HG02763 (cell line): ENCODE data around the gene NDUFS1.
"Not testable (repeated sequence)": the region's sequence is repeated elsewhere in the genome, so short reads cannot be mapped to it uniquely, and the experiment has no call there.

ENCODE experiments used
- ATAC-seq: cut with Tn5 transposase; IDR thresholded peaks from one replicate; pipeline ENCODE4 v1.9.1; 2021; ENCODE audit warnings: mild to moderate bottlenecking, moderate library complexity; ENCODE audit not compliant: unreplicated experiment

The NDUFS1 gene

DNA sequence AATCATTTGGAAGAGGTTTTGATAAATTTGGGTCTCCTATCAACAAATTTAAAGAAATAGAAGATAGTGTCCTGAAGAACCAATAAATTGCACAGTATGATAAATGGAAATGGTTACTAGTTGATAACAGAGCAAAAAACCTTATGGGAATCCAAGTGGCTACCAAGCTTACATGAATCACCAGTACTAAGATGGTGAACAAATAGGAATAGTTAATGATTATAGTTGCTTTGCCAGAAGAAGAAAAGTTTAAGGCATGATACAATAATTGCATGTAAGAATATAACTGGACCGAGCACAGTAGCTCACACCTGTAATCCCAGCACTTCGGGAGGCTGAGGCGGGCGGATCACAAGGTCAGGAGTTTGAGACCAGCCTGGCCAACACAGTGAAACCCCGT lies 53.7 kb downstream of the NDUFS1 start:
- ATAC-seq, result no peak

DNA sequence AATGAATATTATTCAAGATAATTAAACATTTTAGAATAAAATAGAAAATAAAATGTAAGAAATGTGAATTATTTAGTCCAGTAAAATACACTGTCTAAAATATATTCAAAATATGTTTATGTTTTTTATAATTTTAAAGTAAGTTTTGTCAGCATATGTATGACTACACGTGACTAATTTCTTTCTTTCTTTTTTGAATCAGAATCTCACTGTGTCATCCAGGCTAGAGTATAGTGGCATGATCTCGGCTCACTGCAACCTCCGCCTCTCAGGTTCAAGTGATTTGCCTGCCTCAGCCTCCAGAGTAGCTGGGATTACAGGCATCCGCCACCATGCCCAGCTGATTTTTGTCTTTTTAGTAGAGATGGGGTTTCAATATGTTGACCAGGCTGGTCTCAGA lies 54.2 kb downstream of the NDUFS1 start:
- no peak for ATAC-seq

- ATAC-seq, result not testable (repeated sequence)
Measured at GRCh38 chr2:206098872-206099271, 60.4 kb downstream of the NDUFS1 start.

DNA sequence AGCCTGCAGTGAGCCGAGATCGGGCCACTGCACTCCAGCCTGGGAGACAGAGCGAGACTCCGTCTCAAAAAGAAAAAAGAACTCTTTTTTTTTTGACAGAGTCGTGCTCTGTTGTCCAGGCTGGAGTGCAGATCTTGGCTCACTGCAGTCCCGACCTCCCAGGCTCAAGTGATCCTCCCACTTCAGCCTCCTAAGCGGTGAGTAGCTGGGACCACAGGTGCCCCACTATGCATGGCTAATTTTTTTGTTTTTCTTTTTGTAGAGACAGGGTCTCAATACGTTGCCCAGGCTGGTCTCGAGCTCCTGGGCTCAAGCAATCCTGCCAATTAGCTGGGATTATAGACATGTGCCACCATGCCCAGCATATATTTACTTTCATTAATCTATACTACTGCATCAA lies 60.8 kb downstream of the NDUFS1 start:
- no peak for ATAC-seq

DNA sequence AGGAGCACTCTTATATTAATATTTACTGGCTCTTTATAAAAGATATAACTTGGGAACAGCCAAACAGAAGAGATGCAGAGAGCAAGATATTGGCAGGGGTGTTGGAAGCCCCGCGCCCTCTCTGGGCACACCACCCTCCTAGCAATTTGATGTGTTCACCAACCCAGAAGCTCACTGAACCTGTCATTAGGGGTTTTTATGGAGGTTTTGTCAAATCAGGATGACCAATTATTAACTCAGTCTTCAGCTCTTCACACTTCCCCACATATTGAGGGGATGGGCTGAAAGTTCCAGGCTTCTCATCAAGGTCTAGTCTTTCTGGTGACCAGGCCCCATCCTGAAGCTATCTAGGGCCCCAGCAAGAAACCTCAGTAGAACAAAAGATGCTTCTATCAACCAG lies 62.4 kb downstream of the NDUFS1 start:
- ATAC-seq, result no peak

GRCh38 chr2:206095536-206096332 lies 63.5 kb downstream of the NDUFS1 start:
- ATAC-seq, result no peak

- no peak for ATAC-seq
Measured at GRCh38 chr2:206092297-206092696, 66.9 kb downstream of the NDUFS1 start.

DNA sequence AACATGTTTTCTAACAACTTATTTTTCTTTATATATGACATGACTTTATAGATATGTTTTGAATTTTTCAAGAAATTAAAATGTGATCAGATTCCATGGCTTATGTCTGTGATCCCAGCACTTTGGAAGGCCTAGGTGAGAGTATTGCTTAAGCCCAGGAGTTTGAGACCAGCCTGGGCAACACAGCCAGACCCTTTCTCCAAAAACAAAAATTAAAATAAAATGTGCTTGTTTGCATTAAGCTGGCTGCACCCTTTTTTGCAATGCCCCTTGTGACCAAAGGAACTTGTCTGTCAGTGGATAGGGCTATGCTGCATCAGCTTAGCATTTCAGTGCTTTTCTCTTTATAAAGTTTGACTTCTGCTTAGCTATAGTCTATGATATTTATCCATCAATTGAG lies 71.0 kb downstream of the NDUFS1 start:
- no peak for ATAC-seq

- no peak for ATAC-seq
Measured at GRCh38 chr2:206086716-206087350, 72.4 kb downstream of the NDUFS1 start.

DNA sequence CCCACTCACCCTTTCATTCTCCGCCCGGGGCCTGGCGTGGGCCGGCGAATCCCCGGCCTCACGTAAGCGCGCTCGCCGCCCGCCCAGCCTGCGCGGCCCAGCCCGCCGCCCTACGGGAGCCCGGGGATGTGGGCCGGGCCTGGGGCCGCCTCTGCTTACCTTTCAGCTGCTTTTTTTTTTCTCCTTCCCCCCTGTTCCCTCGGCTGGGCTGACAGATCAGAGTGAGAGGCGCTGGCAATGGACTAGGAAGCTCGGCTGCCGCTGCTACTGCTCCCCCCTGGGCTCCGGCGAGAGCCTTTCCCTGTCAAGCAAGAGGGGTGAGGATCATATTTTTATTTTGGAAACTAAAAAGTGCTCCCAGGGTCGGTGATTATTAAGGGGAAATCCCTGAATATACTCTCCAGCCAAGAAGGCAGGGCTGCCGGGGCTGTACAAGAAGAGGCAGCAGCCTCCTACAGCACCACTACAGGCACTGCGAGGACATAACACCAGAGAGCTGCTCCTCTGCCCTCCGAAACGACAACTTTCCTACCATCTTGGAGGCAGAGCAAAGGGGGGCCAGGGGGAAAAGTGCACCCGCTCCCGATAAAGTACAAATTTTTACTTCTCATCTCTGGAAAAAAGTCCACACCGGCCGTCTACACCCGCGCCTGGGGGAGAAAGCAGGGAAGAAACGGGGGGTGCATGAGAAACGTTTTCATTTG lies 73.3 kb downstream of the NDUFS1 start, which contains the start of gene INO80D:
INO80D (minus strand) TSS at position 433 of the 704 bp plus-strand sequence. CDS start 23,158 bp downstream, outside the sequence.
- ATAC-seq, result peak; percentile 77

GRCh38 chr2:206084870-206085741 lies 74.1 kb downstream of the NDUFS1 start:
- ATAC-seq, result peak; percentile 36

DNA sequence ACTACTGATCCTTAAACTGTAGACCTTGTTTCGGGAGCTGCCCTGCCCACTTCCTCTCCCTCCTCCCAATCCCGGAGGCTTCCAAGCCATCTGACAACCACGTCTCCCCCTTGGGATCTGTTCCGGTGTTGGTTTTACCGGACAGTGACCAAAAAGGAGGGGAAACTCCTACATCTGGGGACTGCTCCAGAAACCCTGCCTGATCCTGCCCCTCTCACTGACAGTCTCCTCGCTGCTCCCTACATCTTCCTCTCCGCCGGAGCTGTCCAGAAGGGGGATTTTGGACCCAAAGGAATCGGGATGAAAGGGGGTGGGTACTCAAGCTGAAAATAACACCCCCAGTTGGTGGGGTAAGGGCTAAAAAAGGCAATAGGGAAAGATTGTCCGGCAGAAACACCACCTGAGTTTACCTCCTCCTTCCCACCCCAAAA lies 74.8 kb downstream of the NDUFS1 start:
- no peak for ATAC-seq

DNA sequence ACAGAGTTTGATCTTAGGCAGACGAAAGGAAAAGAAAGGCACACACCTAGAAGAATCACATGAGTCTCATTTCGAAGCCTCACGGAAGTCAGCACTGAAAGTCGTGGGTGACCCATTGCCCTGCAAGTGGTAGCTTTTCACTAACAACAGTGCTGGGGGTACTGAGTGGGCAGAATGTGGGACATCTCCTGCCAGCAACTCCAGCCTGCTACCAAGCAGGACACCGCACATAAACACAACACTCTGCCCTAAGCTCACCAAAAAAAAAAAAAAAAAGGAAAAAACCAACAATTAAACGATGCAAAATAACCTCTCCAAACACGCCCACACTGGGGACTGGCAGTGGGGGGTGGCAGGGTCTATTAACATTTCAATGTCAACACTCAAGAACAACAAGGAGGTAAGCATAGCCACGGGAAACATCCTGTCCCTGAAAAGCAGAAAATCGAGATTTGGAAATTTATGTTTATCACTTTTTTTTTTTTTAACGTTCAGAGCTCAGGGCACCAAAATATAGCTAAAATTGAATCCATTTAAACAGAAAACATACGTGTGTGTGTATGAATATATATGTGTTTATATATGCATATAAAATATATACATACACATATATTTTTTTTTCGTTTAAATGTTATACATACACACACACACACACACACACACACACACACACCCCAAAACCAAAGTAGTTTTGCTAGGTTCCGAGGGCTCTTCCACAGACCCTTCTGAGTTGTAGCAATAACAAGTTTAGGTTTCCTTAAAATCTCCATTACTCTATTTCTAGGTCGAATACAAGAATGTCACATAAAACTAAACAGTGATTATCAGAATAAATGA lies 75.4 kb downstream of the NDUFS1 start:
- no peak for ATAC-seq

DNA sequence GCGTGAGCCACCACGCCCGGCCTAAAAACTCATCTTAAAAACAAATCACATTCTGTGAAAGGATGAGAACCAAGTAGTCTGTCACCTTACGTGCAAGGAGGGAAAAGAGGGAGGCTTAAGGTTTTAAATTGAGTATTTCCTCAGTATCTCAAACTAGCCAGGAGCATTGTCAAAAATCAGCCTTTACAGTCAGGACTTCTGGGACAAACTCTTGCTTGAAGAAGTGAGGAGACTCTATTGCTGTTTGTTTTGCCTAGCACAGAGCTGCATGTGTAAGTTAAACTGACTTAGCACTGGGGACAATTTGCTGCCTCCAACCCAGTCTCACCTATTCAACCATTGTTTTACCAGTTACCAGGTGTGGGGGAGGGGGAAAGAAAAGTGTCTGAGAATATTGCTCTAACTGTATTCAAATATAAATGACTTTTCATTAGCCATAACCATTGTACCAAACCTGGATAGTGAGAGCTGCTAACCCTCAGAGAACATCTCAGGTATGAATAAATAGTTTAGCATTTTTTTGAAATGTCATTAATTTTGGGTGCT lies 76.9 kb downstream of the NDUFS1 start:
- no peak for ATAC-seq

DNA sequence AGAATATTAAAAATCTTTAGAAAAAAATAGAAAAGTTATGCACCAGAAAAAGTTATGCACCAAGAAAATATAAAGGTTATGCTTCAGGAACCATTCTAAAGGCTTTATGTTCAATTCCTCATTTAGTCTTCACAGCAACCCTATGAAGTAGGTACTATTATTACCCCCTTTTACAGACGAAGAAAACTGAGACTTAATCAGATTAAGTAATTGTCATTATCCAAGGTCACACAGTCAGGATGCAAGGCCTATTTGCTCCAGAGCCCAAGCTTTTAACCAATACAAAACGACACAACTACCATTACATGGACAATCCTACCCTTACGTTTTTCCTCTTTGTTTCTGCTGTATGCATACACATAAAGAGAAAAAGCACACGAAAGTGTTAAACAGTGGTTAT lies 78.3 kb downstream of the NDUFS1 start:
- no peak for ATAC-seq

GRCh38 chr2:206079699-206080465 lies 79.4 kb downstream of the NDUFS1 start:
- ATAC-seq, result no peak

GRCh38 chr2:206077879-206078278 lies 81.4 kb downstream of the NDUFS1 start:
- not testable (repeated sequence) for ATAC-seq

DNA sequence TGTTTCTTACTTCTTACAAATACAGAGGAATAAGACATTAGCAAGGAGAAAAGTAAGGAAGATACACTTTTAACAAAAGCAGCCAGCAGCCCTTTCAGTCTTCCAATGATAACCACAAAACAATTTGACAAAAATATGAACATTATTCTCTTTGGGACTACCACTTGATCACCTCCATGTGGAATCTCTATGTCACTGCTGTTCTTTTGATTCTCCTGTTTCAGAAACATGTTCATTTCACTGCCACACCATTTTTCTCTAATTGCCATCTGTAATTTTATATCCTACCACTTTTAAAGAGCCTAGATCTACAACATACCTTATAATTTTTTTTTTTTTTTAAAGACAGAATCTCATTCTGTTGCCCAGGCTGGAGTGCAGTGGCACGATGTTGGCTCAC lies 84.1 kb downstream of the NDUFS1 start:
- ATAC-seq, result no peak

GRCh38 chr2:206071807-206072206 lies 87.4 kb downstream of the NDUFS1 start:
- ATAC-seq, result no peak
